Stimulated activated CD4-positive, alpha-beta T cell treated with anti-CD3 and anti-CD28 coated beads, Interleukin-2, amount 100 ng/mL, for 24 hours (primary cell): Measurements from ENCODE around the gene DOC2B.

Experiments
- DNase-seq, 2 donors: peaks; one replicate each; pipeline ENCODE4 v3.0.0-alpha.2; 2020

DOC2B gene

GRCh38 chr17:160336-160735, 21.1 kb downstream of the DOC2B start:
- DNase-seq = no peak

GRCh38 chr17:159609-160008, 21.8 kb downstream of the DOC2B start:
- DNase-seq = no peak

GRCh38 chr17:158379-158778, 23.1 kb downstream of the DOC2B start:
- no peak for DNase-seq

GRCh38 chr17:157901-158300, 23.5 kb downstream of the DOC2B start:
- no peak for DNase-seq

GRCh38 chr17:156946-157345, 24.5 kb downstream of the DOC2B start:
- DNase-seq = no peak

- DNase-seq = no peak
Measured at GRCh38 chr17:156094-156621, 25.3 kb downstream of the DOC2B start.

GRCh38 chr17:155576-155975, 25.9 kb downstream of the DOC2B start:
- no peak for DNase-seq

- no peak for DNase-seq
Measured at GRCh38 chr17:153851-154250, 27.6 kb downstream of the DOC2B start.

GRCh38 chr17:152860-153420, 28.5 kb downstream of the DOC2B start:
- no peak for DNase-seq

GRCh38 chr17:151886-152859, 29.3 kb downstream of the DOC2B start:
- DNase-seq = no peak

GRCh38 chr17:151004-151403, 30.4 kb downstream of the DOC2B start:
- no peak for DNase-seq

- no peak for DNase-seq
Measured at GRCh38 chr17:149897-150584, 31.4 kb downstream of the DOC2B start.

- no peak for DNase-seq
Measured at GRCh38 chr17:149231-149630, 32.2 kb downstream of the DOC2B start.

- DNase-seq = no peak
Measured at GRCh38 chr17:148757-149156, 32.7 kb downstream of the DOC2B start.

GRCh38 chr17:147796-148740, 33.4 kb downstream of the DOC2B start:
- DNase-seq = peak in 1 of 2 donors; percentile 16

- DNase-seq = peak in 1 of 2 donors; percentile 15
Measured at GRCh38 chr17:146983-147761, 34.3 kb downstream of the DOC2B start.

GRCh38 chr17:146546-146945, 34.9 kb downstream of the DOC2B start:
- DNase-seq = no peak

GRCh38 chr17:145671-146541, 35.5 kb downstream of the DOC2B start:
- DNase-seq = peak in 1 of 2 donors; percentile 14

- peak in 1 of 2 donors; percentile 12 for DNase-seq
Measured at GRCh38 chr17:144936-145670, 36.3 kb downstream of the DOC2B start.
